AG08396 (cell line): ENCODE data around the gene CLEC4G.
"Not testable (repeated sequence)": the region's sequence is repeated elsewhere in the genome, so short reads cannot be mapped to it uniquely, and the experiment has no call there.

Source experiments
- DNase-seq: peaks from one replicate; pipeline ENCODE4 v3.0.0; 2012; ENCODE audit warnings: low spot score, mixed read lengths

The CLEC4G gene, protein sequence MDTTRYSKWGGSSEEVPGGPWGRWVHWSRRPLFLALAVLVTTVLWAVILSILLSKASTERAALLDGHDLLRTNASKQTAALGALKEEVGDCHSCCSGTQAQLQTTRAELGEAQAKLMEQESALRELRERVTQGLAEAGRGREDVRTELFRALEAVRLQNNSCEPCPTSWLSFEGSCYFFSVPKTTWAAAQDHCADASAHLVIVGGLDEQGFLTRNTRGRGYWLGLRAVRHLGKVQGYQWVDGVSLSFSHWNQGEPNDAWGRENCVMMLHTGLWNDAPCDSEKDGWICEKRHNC

DNA sequence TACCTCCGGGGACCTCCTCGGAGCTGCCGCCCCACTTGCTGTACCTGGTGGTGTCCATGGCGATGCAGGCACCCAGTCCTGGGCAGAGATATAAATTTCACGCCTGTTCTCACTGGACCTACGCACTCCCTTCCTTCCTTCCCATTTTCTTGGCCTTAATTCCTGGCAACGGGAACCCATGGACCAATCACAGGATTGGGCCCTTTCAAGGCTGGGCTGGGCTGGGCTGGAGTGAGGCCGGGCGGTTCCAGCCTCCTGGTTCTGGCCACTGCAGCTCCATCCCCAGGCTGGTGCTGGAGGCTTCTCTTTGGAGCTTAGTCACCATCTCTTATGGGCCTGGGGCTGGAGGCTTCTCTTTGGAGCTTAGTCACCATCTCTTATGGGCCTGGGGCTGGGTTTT lies at the start of gene CLEC4G:
Gene CLEC4G, minus strand, starts transcription at position 66 of the 400 bp plus-strand sequence. Its CDS starts 8 bp downstream, at position 58.
- DNase-seq = no peak

DNA sequence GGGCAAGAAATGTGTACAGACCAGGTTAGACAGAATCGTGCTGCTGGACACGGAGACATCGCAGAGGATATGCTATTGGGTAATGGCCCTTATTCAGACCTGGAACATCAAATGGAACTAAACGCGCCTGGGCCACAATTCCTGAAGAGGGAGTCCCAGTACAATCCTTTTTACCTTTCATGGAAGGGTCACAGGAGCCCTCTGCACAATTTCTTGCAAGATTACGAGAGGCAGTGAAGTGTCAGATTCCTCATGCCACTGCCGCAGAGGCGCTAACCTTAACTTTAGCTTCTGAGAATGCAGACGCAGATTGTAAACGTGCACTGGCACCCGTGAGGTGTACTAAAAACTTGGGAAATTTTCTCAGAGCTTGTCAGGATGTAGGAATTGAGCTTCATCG lies 49.2 kb upstream of the CLEC4G start:
- DNase-seq = no peak

DNA sequence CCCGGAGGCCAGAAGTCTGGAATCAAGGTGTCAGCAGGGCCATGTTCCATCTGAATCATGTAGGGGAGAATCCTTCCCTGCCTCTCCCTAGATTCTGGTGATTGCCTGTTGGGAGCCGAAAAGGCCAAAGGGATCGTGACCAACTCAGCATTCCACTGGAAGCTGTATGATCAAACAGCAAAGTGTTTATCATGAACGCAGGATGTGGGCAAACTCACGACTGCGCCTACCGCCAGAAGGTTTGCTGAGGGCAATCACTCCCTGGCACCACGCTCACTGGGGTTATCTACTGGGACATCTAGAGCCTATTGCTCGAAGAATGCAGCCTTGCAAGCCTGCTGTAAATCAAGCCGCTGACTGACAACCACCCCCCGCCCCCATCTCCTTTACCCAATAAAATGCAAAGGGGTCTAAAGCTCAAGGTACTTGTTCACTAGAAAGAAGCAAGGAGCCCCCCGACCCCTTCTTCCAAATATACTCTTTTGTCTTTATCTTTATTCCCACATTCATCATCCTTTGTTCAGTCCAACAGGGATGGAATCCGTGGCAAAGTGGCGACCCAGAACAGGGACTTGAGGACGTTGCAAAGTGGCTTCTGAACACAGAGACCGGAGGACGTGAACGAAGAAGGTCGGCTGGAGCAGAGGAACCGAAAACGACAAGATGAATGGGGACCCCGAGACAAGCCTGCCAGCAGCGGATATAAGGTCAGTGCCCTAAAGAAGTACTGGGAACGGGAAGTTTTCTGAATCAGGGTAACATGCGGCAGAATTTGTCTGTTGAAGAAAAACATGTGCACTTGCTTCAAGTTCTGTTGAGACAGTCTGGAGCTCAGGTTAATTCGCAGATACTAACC lies 47.9 kb upstream of the CLEC4G start:
- DNase-seq = no peak

DNA sequence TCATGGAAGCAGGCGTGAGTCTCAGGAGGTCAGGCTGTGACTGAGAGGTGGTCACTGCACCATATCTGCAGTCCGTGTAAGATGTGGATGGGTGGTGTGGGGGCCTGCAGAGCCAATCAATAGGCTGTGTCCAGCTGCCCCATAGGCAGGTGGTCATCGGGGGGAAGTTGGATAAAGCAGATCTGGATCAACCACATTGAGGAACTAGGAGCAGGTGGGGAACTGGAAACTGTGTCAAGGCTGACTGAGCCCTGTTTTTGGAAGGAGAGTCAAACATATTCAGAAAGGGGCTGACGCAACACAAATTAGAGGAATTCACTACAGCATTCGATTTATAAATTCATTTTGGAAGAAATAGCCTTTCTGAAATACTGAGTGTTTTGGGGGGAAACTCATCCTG lies 46.2 kb upstream of the CLEC4G start:
- DNase-seq = no peak

DNA sequence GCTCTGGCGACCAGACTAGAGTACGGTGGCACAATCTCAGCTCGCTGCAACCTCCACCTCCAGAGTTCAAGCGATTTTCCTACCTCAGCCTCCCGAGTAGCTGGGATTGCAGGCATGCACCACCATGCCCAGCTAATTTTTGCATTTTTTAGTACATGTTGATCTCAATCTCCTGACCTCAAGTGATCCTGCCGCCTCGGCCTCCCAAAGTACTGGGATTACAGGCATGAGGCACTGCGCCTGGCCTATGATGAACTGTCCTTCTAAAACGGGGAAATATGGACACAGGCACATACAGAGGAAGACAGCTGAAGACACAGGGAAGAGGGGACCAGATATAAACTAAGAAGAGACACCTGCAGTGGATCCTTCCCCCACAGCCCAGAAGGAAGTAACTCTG lies 43.9 kb upstream of the CLEC4G start:
- DNase-seq = no peak

DNA sequence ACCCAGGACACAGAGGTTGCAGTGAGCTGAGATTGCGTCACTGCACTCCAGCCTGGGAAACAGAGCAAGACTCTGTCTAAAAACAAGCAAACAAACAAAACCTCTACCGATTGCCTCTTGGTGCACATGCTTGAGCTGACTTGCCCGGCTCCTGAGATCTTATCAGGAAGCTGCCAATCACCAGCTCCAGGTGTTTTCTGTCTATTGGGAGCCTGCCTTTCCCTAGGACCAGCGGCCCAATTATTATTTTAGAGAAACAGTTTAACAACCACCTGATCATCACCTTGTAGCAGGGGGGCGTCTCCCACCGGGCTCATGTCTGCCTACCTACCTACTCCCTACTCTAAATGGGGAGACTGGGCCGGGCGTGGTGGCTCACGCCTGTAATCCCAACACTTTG lies 41.9 kb upstream of the CLEC4G start:
- no peak for DNase-seq

DNA sequence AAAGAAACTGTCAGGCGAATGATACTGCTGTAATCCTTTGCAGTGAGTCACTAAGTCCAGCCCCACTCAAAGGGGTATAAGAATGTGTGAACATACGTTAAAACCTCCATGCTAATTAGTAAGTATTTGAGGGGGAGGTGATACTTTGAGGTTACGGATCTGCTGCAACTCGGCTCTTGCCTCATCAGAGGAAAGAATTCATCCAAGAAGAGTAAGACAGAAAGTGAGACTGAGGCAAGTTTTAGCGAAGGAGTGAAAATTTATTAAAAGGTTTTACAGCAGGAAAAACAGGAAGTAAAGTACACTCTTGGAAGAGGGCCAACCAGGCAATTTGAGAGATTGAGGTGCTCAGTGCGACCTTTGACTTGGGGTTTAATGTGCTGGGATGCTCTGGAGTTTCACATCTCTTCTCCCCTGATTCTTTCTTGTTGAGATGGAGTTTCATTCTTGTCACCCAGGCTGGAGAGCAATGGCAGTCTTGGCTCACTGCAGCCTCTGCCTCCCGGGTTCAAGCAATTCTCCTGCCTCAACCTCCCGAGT lies 40.9 kb upstream of the CLEC4G start:
- no peak for DNase-seq

DNA sequence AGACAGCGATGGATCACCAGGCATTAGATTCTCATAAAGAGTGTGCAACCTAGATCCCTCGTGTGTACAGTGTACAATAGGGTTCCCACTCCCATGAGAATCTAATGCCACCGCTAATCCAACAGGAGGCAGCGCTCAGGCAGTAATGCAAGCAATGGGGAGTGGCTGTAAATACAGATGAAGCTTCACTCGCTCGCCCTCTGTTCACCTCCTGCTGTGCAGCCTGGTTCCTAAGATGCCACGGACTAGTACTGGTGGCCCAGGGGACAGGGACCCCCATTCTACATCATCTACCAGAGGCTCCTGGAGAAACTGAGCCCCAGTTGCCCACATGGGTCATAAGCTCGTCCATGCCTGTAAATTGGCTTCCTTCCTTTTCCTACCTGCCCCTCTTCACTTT lies 39.2 kb upstream of the CLEC4G start:
- DNase-seq = no peak

DNA sequence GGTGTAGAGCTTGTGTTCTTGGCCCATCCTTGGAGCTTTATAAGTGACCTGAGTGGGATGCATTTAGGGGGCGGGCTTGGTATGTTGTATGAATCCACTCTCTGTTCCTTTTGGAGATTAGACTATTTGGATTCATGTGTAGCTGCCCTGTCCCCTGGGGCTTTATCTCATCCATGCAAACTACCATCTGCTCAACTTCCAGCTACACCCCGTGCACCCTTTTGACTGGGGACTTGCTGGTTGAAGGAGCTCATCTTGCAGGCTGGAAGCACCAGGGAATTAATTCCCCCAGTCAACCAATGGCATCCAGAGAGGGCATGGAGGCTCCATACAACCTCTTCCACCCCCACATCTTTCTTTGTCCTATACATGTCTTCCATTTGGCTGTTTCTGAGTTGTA lies 37.3 kb upstream of the CLEC4G start:
- DNase-seq = no peak

DNA sequence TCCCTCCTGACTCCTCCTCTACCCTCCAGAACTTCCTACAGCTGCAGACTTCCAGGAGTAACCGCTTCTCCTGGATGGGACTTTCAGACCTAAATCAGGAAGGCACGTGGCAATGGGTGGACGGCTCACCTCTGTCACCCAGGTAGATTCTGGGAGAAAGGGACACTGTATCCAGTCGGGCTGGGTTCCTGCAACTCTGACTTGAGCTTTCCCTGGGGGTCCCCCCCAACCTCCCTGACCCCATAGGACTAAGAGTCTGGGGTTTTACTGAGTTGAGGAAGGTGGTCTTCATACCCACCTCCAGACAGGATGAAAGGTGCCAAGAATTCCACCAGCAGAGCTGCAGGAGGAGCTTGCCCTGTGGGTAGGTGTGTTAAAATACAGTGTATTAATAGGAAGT lies 35.6 kb upstream of the CLEC4G start:
- no peak for DNase-seq

DNA sequence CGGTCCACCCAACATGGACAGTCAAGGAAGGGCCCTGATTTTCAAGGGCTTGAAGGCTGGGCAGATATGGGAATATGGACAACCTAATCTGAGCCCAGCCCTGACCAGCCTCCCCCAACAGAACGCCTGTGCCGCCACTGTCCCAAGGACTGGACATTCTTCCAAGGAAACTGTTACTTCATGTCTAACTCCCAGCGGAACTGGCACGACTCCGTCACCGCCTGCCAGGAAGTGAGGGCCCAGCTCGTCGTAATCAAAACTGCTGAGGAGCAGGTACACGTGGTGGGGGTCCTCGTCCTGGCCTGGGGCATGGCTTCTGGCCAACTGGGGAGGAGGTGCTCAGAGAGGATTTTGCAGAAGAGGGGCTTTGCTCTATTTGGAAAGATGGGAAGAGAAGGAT lies 34.6 kb upstream of the CLEC4G start:
- DNase-seq = no peak

DNA sequence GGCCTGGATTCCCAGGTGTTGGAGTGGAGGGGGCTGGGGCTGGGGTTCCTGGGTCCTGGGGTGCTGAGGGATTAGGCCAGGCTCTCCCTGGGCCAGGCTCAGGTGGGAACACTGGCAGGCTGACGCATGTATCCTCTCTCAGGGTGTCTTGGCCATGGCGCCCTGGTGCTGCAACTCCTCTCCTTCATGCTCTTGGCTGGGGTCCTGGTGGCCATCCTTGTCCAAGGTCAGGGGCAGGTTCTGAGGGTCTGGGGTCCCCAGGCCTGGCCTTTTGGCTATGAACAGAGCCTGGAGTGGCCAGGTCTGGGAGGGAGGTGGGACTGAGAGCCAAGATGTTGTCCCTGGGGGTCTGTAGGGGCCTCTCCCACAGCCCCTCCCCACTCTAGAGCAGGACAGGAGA lies 33.1 kb upstream of the CLEC4G start:
- DNase-seq = not testable (repeated sequence)

DNA sequence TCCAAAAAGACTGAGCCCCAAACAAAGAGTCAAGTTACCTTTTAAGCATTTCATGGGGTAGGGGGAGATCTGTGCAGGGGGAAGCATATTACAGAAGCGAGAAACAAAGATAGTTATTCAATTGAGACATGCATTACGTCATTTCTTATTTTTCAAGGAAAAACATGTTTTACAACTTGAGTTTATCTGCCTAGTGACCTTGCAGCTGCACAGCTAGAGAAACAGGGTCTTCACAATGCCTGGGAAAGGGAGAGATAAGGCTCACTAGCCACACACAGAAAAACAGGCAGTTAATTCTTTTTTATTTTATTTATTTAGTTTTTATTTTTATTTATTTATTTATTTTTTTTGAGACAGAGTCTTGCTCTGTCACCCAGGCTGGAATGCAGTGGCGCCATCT lies 32.2 kb upstream of the CLEC4G start:
- not testable (repeated sequence) for DNase-seq

DNA sequence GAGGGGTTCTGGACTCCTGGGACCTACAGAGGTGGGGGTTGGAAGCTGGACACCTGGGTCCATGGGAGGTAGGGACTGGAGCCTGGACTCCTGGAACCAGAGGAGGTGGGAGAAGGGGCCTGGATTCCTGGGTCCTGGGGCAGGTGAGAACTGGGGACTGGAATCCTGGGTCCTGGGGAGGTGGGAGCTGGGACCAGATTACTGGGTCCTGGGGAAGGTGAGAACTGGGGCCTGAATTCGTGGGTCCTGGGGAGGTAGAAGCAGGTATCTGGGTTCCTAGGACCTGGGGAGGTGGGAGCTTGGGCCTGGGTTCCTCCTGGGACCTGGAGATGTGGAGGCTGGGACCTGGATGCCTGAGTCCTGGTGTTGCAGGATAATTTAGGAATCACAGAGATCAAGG lies 31.8 kb upstream of the CLEC4G start:
- DNase-seq = no peak

DNA sequence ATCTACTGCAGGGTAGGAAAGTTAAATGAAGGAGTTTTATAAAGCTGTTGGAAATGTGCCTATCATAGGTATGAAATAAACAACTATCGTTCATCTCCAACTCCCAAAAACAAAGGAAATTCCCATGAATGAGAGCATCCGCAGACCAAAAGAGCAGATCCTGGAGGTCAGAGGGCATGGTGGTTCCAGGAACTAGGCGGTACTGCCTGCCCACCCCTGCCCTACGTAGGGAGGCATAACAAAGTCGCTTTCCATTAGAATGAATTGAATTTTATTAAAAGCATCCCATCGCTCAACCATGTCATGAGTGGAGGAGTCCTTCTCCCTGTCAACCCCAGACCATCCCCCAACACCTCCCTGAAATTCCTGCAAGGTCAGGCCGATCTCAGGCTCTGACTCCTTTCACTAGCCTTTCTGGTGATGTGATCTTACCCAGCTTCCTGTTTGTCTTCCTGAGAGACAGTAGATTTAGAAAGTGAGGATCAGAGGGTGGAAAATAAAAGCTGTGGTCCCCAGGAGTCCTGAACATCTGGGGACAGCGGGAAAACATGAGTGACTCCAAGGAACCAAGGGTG lies 30.9 kb upstream of the CLEC4G start, which contains the start of gene CLEC4M:
Gene CLEC4M, plus strand, starts transcription at position 525 of the 575 bp plus-strand sequence. Its CDS starts 24 bp downstream, at position 549.
- no peak for DNase-seq

DNA sequence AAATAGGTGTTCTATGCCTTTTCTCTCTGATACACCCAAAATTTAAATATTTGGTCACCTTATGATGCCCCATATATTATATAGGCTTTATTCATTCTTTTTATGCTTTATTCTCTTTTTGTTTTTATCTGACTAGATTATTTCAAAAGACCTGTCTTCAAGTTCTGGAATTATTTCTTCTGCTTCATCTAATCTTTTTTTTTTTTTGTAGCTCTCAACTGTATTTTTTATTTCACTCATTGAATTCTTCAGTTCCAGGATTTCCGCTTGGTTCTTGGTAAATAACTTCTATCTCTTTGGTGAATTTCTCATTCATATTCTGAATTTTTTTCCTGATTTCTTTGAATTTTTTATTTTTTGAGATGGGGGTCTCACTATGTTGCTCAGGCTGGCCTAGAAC lies 27.2 kb upstream of the CLEC4G start:
- DNase-seq = no peak

DNA sequence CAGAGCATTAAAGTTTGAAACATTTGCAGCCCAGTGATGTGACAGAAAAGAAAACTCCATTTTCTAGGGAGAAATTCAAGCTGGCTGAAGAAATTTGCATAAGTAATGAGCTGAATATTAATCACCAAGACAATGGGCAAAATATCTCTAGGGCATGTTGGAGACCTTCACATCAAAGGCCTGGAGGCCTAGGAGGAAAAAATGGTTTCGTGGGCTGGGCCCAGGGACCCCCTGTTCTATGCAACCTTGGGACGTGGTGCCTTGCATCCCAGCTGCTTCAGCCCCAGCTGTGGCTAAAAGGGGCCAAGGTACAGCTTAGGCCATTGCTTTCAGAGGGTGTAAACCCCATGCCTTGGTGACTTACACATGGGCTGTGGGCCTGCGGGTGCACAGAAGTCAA lies 25.4 kb upstream of the CLEC4G start:
- no peak for DNase-seq

DNA sequence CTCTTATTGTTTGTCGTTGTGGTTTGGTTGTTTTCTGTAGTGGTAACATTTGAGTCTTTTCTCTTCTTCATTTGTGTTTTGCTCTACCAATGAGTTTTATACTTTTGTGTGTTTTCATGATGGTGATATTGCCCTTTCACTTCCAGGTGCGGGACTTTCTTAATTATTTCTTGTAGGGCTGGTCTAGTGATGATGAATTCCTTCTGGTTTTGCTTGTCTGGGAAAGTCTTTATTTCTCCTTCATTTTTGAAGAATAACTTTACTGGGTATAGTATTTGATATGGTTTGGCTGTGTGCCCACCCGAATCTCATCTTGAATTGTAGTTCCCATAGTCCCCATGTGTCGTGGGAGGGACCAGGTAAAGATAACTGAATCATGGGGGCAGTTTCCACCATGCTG lies 24.3 kb upstream of the CLEC4G start:
- DNase-seq = no peak

DNA sequence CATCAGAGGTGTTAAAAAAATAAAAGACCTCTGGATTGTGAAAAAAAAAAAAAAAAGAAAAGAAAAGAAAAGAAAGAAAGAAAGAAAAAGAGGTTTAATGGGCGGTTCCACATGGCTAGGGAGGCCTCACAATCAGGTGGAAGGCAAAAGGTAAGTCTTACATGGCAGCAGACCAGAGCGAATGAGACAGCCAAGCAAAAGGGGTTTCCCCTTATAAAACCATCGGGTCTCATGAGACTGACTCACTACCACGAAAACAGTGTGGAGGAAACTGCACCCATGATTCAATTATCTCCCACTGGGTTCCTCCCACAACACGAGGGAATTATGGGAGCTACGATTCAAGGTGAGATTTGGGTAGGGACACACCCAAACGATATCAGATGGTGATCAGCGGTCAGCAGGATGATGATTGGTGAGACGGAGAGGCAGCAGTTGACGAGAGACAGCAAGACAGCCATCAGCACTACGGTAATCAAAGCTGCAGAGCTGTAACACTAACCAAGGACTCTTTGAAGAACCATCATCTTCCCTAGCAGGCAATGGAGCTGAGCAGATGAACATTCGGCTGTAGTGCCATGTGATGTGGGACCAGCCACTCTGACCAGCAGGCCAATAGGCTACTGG lies 19.4 kb upstream of the CLEC4G start:
- DNase-seq = no peak

DNA sequence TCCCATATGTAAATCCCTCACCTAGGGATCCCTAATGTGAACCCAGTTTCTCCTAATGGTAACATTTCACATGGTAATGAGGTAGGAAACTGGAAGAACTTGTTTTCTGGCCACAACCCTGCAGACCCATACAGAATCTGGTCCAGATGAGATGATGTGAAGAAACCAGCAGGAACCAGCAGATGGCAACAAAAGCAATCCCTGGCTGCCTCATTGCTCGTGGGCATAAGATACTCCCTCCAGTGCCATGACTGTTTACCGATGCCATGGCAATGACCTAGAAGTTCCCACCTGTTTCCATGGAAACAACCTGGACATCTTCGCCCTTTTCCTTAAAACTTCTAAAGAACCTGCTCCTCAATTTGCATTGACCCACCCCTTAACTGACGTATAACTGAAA lies 16.8 kb upstream of the CLEC4G start:
- DNase-seq = no peak

DNA sequence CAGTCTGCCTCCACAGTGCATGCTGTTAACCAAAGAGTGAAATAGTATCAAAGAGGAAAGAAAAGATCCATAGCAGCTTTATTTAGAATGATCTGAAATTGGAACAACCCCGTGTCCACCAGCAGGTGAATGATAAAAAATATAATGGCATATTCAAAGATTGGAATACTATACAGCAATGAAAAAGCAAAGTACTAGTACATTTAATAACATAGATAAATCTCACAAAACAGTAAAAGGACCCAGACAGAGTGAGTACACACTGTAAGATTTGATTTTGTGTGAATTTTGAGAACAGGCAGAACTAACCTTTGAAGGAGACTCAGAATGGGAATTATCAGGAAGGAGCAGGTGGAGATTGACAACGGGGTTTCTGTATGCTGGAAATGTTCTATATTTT lies 16.3 kb upstream of the CLEC4G start:
- no peak for DNase-seq
